EH (cell line): Measurements from ENCODE around the gene POC5.
"Not testable (repeated sequence)": the region's sequence is repeated elsewhere in the genome, so short reads cannot be mapped to it uniquely, and the experiment has no call there.

ENCODE experiments used
- DNase-seq: peaks from one replicate; pipeline ENCODE4 v3.0.0-alpha.2; 2015; ENCODE audit warnings: low read depth

POC5 gene

DNA sequence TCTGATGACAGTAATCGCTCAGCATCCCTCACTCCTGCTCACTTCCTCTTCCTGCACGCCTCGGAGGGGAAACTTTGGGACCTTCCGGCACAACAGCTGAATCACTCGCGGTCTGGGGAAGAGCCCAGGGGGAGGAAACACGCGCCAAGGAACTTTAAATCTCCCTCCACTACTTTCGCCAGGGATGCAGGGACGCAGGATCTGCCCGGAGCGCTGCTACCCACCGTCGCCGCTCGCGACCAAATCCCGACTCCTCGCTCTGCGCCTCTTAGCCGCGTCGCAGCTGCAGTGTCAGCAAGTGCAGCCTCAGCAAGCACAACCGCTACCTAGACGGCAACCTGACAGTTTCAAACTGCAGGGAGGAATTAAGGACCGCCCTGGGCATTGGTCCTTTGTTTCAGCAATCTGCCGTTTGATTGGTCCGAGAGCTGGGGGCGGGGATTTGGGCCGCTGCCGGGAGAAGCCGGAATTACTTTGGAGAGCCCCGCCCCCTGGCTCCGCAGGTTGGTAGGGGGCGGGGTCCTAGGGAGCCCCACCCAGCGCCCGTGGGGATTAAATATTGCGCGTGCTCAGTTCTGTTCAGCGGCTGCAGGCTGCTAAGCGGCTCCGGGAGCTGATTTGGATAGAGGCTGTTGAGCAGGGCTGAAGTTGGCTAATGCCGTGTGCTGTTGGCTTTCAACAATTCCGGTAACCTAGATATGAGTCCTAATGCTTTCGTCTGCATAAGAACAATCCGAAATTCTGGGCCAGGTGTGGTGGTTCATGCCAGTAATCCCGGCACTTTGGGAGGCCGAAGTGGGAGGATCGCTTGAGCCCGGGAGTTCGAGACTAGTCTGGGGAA is at the start of gene POC5:
POC5 (minus strand) TSS at position 356 of the 841 bp plus-strand sequence. CDS start 4,500 bp downstream, outside the sequence.
- DNase-seq: peak; percentile 94

- no peak for DNase-seq
Measured at GRCh38 chr5:75758116-75758515, 40.9 kb upstream of the POC5 start.

DNA sequence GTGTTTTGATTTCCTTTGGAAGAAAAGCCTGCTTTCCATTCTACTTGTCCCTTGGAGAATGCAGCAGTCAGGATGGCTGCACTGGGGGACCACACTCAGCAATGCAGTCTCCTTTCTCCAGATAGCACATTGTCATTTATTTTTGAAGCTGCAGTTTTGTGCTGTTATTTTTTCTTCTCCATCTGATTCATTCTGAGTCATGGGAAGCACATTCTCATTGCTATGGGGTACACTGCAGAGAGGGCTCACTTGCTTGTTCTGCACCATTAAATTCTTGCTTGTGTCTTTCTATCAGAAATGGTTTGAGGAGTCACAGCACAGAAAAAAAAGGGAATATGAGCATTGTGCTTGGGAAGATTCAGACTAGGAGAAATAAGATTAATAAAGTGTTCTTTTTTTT is 39.7 kb upstream of the POC5 start:
- DNase-seq: peak; percentile 6

DNA sequence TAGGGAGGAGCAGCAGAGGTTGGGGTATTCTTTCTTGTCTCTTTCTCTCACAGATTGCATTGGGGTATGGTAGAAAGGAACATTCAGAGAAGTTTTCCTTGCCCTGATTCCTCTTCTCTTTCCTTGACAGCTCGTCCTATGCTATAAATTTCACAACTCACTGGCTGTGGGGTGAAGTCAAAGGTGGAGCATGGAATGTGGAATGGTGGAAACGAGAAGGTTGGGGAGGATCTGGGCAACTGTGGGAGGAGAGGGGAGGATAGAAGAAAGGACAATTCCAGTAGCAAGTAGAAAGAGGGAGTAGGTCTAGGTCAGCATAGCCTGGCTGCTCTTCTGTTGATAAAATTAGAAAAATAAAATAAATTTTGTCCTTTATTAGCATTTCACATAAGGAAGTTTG is 39.0 kb upstream of the POC5 start:
- DNase-seq: no peak

DNA sequence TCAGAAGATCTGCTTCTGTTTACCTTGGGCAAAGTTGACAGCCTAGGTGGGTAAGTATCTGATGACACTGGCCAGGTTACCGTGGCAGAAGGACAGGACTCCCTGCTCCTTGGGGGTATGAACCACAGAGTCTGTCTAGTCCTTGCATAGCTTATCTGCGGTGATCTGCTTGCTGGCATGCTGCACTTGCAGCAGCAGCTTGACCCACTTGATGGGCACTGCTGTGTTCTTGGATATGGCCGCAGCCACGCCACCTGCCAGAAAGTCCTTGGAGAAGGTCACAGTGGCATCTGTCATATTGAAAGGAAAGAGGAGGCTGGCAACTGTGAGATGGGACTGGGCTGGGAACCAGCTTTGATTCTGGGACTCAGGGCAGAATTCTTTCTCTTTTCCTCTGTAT is 35.9 kb upstream of the POC5 start:
- DNase-seq: no peak

- DNase-seq: no peak
Measured at GRCh38 chr5:75744355-75744754, 27.1 kb upstream of the POC5 start.

DNA sequence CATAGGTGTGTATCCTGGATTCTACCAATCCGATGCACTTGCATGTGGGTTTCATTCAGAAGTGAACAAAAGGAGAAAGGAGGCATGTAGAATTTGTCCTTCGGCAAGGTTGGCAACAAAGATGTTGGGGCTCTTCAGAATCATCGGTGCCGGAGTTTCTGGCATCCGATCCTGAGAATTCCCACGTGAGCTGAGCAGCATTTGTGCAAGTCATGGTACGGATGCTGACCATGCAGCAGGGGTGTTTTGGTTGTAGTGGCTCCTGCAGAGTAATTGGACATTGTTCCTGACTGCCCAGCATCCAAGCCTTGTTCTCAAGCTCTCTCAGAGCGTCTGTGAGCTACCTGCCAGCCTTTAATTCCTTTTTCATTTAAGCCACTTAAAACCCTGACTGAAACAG is 19.0 kb upstream of the POC5 start:
- no peak for DNase-seq

- DNase-seq: peak; percentile 36
Measured at GRCh38 chr5:75734913-75735789, 17.9 kb upstream of the POC5 start.

GRCh38 chr5:75733767-75734166 is 16.5 kb upstream of the POC5 start:
- DNase-seq: no peak

DNA sequence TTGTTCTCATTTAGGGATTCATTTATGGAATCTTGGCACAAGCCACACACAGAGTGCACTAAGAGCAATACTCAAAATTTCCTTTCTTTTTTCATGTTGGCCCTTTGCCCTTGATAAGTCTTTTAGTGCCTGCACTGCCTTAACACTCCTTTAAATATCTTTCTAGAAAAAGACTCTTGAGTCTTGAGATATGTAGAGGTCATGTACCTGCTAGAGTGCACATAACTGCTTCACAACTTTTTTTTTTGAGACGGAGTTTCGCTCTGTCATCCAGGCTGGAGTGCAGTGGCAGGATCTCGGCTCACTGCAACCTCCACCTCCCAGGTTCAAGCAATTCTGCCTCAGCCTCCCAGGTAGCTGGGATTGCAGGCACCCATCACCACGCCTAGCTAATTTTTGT is 14.3 kb upstream of the POC5 start:
- DNase-seq: not testable (repeated sequence)

GRCh38 chr5:75729321-75729720 is 12.1 kb upstream of the POC5 start:
- no peak for DNase-seq

- no peak for DNase-seq
Measured at GRCh38 chr5:75727931-75728330, 10.7 kb upstream of the POC5 start.

- DNase-seq: not testable (repeated sequence)
Measured at GRCh38 chr5:75726224-75726623, 9.0 kb upstream of the POC5 start.

- no peak for DNase-seq
Measured at GRCh38 chr5:75723378-75723777, 6.1 kb upstream of the POC5 start.

DNA sequence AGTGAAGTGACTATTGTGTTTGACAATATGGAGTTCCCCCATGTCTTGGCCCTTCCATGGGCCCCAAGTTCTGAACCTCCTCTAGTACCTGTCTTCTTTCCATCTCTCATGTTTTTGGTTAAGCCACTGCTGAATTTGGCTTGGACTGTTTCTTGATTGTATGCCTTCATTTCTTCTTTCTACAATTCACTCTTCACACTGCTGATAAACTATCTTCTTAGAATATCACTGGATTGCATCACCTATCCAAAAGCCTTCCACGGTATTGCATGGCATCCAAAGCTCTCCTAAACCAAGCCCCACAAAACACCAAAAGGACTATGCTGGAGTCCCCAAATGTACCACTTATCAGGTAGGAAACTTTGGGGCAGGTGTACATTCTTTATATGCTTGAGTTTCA is 4.3 kb upstream of the POC5 start:
- DNase-seq: no peak

- DNase-seq: no peak
Measured at GRCh38 chr5:75720882-75721281, 3.6 kb upstream of the POC5 start.

DNA sequence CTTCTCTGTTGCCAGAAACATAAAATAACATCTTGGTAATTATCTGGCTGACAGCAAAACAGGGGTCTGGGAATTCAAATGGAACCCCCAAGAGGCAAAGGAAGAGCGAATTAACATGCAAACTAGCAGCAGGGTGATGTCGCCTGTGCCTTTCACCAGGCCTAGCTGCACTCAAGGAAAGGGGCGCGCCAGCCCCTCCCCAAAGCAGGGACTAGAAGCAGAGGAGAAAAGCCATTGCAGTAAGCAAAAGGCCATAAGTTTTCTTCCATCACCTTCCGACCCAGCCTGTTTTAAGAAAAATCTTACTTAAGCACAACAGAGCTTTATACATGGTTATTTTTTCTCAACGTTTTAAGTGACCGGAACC is 539 bp downstream of the POC5 start:
- no peak for DNase-seq

- no peak for DNase-seq
Measured at GRCh38 chr5:75712091-75712490, 5.1 kb downstream of the POC5 start.

- DNase-seq: no peak
Measured at GRCh38 chr5:75711151-75711550, 6.1 kb downstream of the POC5 start.

DNA sequence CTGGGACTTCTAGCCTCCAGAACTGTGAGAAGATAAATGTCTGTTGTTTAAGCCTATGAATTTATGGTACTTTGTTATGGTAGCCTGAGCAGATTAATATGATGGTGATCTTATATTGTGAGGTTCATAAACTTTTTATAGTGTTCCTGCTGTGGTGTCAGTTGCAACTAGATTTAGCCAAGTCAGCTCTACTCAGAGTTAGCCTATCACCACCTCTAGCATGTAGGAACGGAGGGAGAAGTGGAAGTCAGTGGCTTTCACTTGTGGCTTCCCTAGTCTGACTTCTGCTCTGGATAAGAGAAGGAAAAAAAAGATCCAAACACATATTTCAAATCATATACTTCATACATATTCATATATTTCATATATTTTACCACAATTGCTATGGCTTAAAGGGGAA is 6.6 kb downstream of the POC5 start:
- DNase-seq: no peak

GRCh38 chr5:75707911-75708509 is 9.2 kb downstream of the POC5 start:
- DNase-seq: peak; percentile 45

GRCh38 chr5:75706775-75707174 is 10.5 kb downstream of the POC5 start:
- DNase-seq: no peak

DNA sequence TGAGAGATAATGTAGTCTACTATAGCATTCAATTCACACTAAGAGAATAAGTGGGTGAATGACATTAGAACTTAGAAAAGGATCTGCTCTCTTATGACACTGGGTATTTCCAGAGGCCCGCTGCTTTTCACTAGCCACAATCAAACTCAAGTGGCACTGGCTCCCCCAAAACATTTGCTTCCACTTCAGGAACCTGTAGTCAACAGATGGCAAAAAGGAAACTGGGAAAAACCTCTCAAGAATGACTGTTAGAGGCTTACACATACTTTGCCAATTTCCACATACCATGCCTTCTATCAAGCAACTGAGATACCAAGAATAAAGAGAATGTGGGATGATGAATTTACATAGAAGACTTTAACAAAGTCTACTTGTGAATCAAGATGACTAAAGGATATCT is 11.2 kb downstream of the POC5 start:
- peak; percentile 7 for DNase-seq
